Prostate gland (tissue), 2 donors: ENCODE measurements around the gene TENT5C. TPM values are rescaled to one million over a fixed set of nuclear protein-coding genes. Genes with fewer than 3 reads are reported as not detected.

Experiments
- DNase-seq: peaks from one replicate; pipeline ENCODE4 v3.0.0-alpha.2; 2019; ENCODE audit warnings: low spot score
- H3K27ac ChIP-seq, 2 donors: fragments of 200-600 bp; sonication (generic); 2 replicates each; pipeline ENCODE4 v1.5.1; 2017 to 2019
- H3K27me3 ChIP-seq: fragments of 200-600 bp; sonication (generic); replicated peaks from 2 replicates; pipeline ENCODE4 v1.5.1; 2019; ENCODE audit not compliant: insufficient read depth
- H3K36me3 ChIP-seq, 2 donors: fragments of 200-600 bp; sonication (generic); 1 replicate in 1 of 2; 2 replicates in 1 of 2; pipeline versions ENCODE4 v1.5.1 to v1.8.1; 2017 to 2019
- H3K4me1 ChIP-seq: fragments of 200-600 bp; sonication (generic); replicated peaks from 2 replicates; pipeline ENCODE4 v1.5.1; 2019
- H3K4me3 ChIP-seq, 2 donors: fragments of 200-600 bp; sonication (generic); 2 replicates each; pipeline ENCODE4 v1.5.1; 2017 to 2019
- H3K9me3 ChIP-seq: fragments of 200-600 bp; sonication (generic); 2 replicates; pipeline ENCODE4 v1.5.1; 2017
- CTCF ChIP-seq, 4 experiments: fragments of 200-600 bp in 2 of 4; fragments of 450-650 bp in 2 of 4; sonication (generic) in 2 of 4; IDR thresholded peaks; 1 replicate in 3 of 4; 2 replicates in 1 of 4; pipeline ENCODE4 v1.5.1; 2016 to 2019; ENCODE audit warnings: antibody characterized with exemption in 4 of 4, mild to moderate bottlenecking in 2 of 4, moderate library complexity in 2 of 4
- POLR2A ChIP-seq: fragments of 450-650 bp; IDR thresholded peaks from one replicate; pipeline ENCODE4 v1.6.1; 2016; ENCODE audit warnings: antibody characterized with exemption, mild to moderate bottlenecking
- POLR2AphosphoS5 ChIP-seq: sonication (generic); formaldehyde crosslinking; IDR thresholded peaks from one replicate; pipeline ENCODE4 v1.6.1; 2017; ENCODE audit warnings: antibody characterized with exemption
- WGBS: methylation state at CpG from one replicate; pipeline ENCODE4 v1.1.5; 2018; 5-methylcytosine and 5-hydroxymethylcytosine counted together
- intact Hi-C: fragments of 100-400 bp; cut with DNase I; formaldehyde crosslinking; loops from one replicate; pipeline ENCODE4 v1.14.2; 2022
- total RNA-seq, 2 donors: library from RNA; depleted of rRNA; stranded (reverse); fragments of >200 nt; gene quantifications; one replicate each; pipeline ENCODE4 v1.1.0, GENCODE V29; 2016

TENT5C gene
- total RNA-seq, 2 donors from 2014 or later = 23.1 to 28.7 TPM

GRCh38 chr1:117580436-117580835, 25.4 kb upstream of the TENT5C start:
- intact Hi-C loops = no loop called here
- Histone ChIP-seq H3K27ac (no peak overlapping the region), H3K36me3 (no peaks in the 10 kb centered on the region), H3K4me3 (no peak overlapping the region), H3K4me1 (peaks cover 1% of the 10 kb centered on the region), H3K9me3 (no peaks in the 10 kb centered on the region), H3K27me3 (no peaks in the 10 kb centered on the region)
- TF ChIP-seq POLR2AphosphoS5 (no peak), POLR2A (no peak), CTCF (IDR thresholded peaks at IDR 0.05) (no peak)
- no peak for DNase-seq
- WGBS = 60% methylated on average over 3 of the region's 3 CpGs

GRCh38 chr1:117580882-117581281, 25.0 kb upstream of the TENT5C start:
- no peaks in the 10 kb centered on the region for H3K9me3 ChIP-seq
- H3K27ac ChIP-seq = no peak overlapping the region
- no peaks in the 10 kb centered on the region for H3K27me3 ChIP-seq
- intact Hi-C loops = no loop called here
- H3K36me3 ChIP-seq = no peaks in the 10 kb centered on the region
- H3K4me1 ChIP-seq = no peaks in the 10 kb centered on the region
- WGBS = 96% methylated on average over 2 of the region's 2 CpGs
- no peak for TF ChIP-seq POLR2A
- no peak for TF ChIP-seq CTCF (IDR thresholded peaks at IDR 0.05)
- no peak for TF ChIP-seq POLR2AphosphoS5
- H3K4me3 ChIP-seq = no peak overlapping the region
- no peak for DNase-seq

- Histone ChIP-seq H3K4me1 (no peaks in the 10 kb centered on the region), H3K9me3 (no peaks in the 10 kb centered on the region), H3K36me3 (no peaks in the 10 kb centered on the region), H3K27me3 (no peaks in the 10 kb centered on the region), H3K27ac (no peak overlapping the region), H3K4me3 (no peak overlapping the region)
- 74% methylated on average over 10 of the region's 10 CpGs for WGBS
- no peak for DNase-seq
- intact Hi-C loops = no loop called here
- TF ChIP-seq CTCF (IDR thresholded peaks at IDR 0.05) (no peak), POLR2A (no peak), POLR2AphosphoS5 (no peak)
Measured at GRCh38 chr1:117581391-117581943, 24.4 kb upstream of the TENT5C start.

GRCh38 chr1:117582451-117582850, 23.4 kb upstream of the TENT5C start:
- no peak for DNase-seq
- no peak overlapping the region for H3K4me3 ChIP-seq
- H3K4me1 ChIP-seq = no peaks in the 10 kb centered on the region
- no peak for TF ChIP-seq CTCF (IDR thresholded peaks at IDR 0.05)
- no peak for TF ChIP-seq POLR2AphosphoS5
- no peaks in the 10 kb centered on the region for H3K27me3 ChIP-seq
- no peaks in the 10 kb centered on the region for H3K36me3 ChIP-seq
- no peaks in the 10 kb centered on the region for H3K9me3 ChIP-seq
- 40% methylated on average over 3 of the region's 3 CpGs for WGBS
- no peak overlapping the region for H3K27ac ChIP-seq
- intact Hi-C loops = no loop called here

GRCh38 chr1:117583247-117583646, 22.6 kb upstream of the TENT5C start:
- no peaks in the 10 kb centered on the region for H3K9me3 ChIP-seq
- TF ChIP-seq POLR2AphosphoS5 (no peak), CTCF (IDR thresholded peaks at IDR 0.05) (no peak), POLR2A (no peak)
- intact Hi-C loops = no loop called here
- no peak for DNase-seq
- no peak overlapping the region for H3K4me3 ChIP-seq
- no peaks in the 10 kb centered on the region for H3K4me1 ChIP-seq
- H3K27ac ChIP-seq = no peak overlapping the region
- no peaks in the 10 kb centered on the region for H3K36me3 ChIP-seq
- 95% methylated on average over 6 of the region's 6 CpGs for WGBS
- no peaks in the 10 kb centered on the region for H3K27me3 ChIP-seq
